Neuronal stem cell (in vitro differentiated cells): ENCODE results near the gene TYW3.
A peak's percentile ranks its signal among the peaks of the same experiment; 100 is the strongest.

Experiments
- DNase-seq: peaks from one replicate; pipeline ENCODE4 v3.0.0-alpha.2; 2013; ENCODE audit warnings: low spot score
- H2AFZ ChIP-seq: one replicate; pipeline ENCODE4 v1.6.1; 2013; ENCODE audit warnings: mild to moderate bottlenecking, low read length, inconsistent platforms
- H2AK5ac ChIP-seq: 2 replicates; pipeline ENCODE4 v1.6.1; 2013; ENCODE audit warnings: low read depth, mild to moderate bottlenecking, inconsistent platforms, low read length, moderate library complexity, mixed read lengths
- H2BK120ac ChIP-seq: 2 replicates; pipeline ENCODE4 v1.6.1; 2013; ENCODE audit warnings: low read depth, mild to moderate bottlenecking, inconsistent platforms, low read length, moderate library complexity, mixed read lengths
- H2BK12ac ChIP-seq: one replicate; pipeline ENCODE4 v1.6.1; 2013; ENCODE audit warnings: low read length, inconsistent platforms
- H2BK15ac ChIP-seq: 2 replicates; pipeline ENCODE4 v1.6.1; 2013; ENCODE audit warnings: mild to moderate bottlenecking, low read length, inconsistent platforms, mixed read lengths
- H2BK5ac ChIP-seq: one replicate; pipeline ENCODE4 v1.6.1; 2013; ENCODE audit warnings: inconsistent platforms, mild to moderate bottlenecking, low read length, moderate library complexity
- H3K14ac ChIP-seq: one replicate; pipeline ENCODE4 v1.6.1; 2013; ENCODE audit warnings: low read length, inconsistent platforms
- H3K18ac ChIP-seq: 2 replicates; pipeline ENCODE4 v1.6.1; 2013; ENCODE audit warnings: low read length, inconsistent platforms
- H3K23ac ChIP-seq: 2 replicates; pipeline ENCODE4 v1.6.1; 2013; ENCODE audit warnings: low read depth, mild to moderate bottlenecking, mixed read lengths, low read length, inconsistent platforms; ENCODE audit not compliant: poor library complexity
- H3K27ac ChIP-seq: replicated peaks from 3 replicates; pipeline ENCODE4 v1.5.1; 2013; ENCODE audit warnings: low read length, inconsistent platforms
- H3K27me3 ChIP-seq, 3 experiments: 2 replicates each; pipeline ENCODE4 v1.6.1; 2013; ENCODE audit warnings: low read length in 3 of 3, mild to moderate bottlenecking in 2 of 3, inconsistent platforms in 1 of 3, low read depth in 1 of 3, mixed read lengths in 1 of 3, moderate library complexity in 1 of 3; ENCODE audit not compliant: control insufficient read depth in 3 of 3, insufficient read depth in 3 of 3
- H3K36me3 ChIP-seq, 2 donors: replicated peaks in 1 of 2; 2 replicates each; pipeline ENCODE4 v1.6.1; 2013; ENCODE audit warnings: low read length in 2 of 2; ENCODE audit not compliant: control insufficient read depth in 2 of 2, insufficient read depth in 2 of 2
- H3K4ac ChIP-seq: 2 replicates; pipeline ENCODE4 v1.6.1; 2013; ENCODE audit warnings: inconsistent platforms, mild to moderate bottlenecking, low read length, moderate library complexity
- H3K4me1 ChIP-seq, 2 donors: 1 replicate in 1 of 2; 2 replicates in 1 of 2; pipeline ENCODE4 v1.6.1; 2013; ENCODE audit warnings: low read length in 2 of 2, low read depth in 1 of 2; ENCODE audit not compliant: control insufficient read depth in 2 of 2, insufficient read depth in 1 of 2
- H3K4me2 ChIP-seq: one replicate; pipeline ENCODE4 v1.6.1; 2013; ENCODE audit warnings: mild to moderate bottlenecking, low read length, inconsistent platforms; ENCODE audit not compliant: insufficient read depth, poor library complexity, severe bottlenecking
- H3K4me3 ChIP-seq, 2 donors: 2 replicates each; pipeline ENCODE4 v1.5.1; 2013; ENCODE audit warnings: low read length in 2 of 2, mild to moderate bottlenecking in 2 of 2, inconsistent platforms in 1 of 2, moderate library complexity in 1 of 2
- H3K79me1 ChIP-seq: one replicate; pipeline ENCODE4 v1.6.1; 2013; ENCODE audit warnings: low read depth, mild to moderate bottlenecking, inconsistent platforms, low read length, moderate library complexity
- H3K9ac ChIP-seq: one replicate; pipeline ENCODE4 v1.6.1; 2013; ENCODE audit warnings: mild to moderate bottlenecking, low read depth, low read length, inconsistent platforms; ENCODE audit not compliant: poor library complexity
- H3K9me3 ChIP-seq, 2 donors: replicated peaks in 1 of 2; 2 replicates each; pipeline versions ENCODE3 to v1.6.1; 2013; ENCODE audit warnings: low read length in 2 of 2, mild to moderate bottlenecking in 2 of 2, inconsistent platforms in 1 of 2, low read depth in 1 of 2, mixed read lengths in 1 of 2, moderate library complexity in 1 of 2; ENCODE audit not compliant: control insufficient read depth in 2 of 2, insufficient read depth in 1 of 2
- H4K8ac ChIP-seq: one replicate; pipeline ENCODE4 v1.6.1; 2013; ENCODE audit warnings: low read depth, mild to moderate bottlenecking, inconsistent platforms, low read length, moderate library complexity
- H4K91ac ChIP-seq: one replicate; pipeline ENCODE4 v1.6.1; 2013; ENCODE audit warnings: low read length, low read depth, mild to moderate bottlenecking, inconsistent platforms; ENCODE audit not compliant: poor library complexity
- WGBS, 2 donors: extraction: QIAGEN DNeasy Blood & Tissue Kit; methylation state at CpG; one replicate each; pipeline ENCODE4 v1.1.7; 2013; ENCODE audit warnings: missing lambda C conversion rate in 2 of 2, mixed read lengths in 1 of 2; ENCODE audit not compliant: insufficient read length in 2 of 2, insufficient replicate concordance in 1 of 2; ENCODE audit errors: extremely low coverage in 2 of 2; 5-methylcytosine and 5-hydroxymethylcytosine counted together

TYW3 gene

GRCh38 chr1:74713849-74714248 lies 19.1 kb upstream of the TYW3 start:
- no peaks in the 10 kb centered on the region for H3K27me3 ChIP-seq
- H4K91ac ChIP-seq: peak overlapping the region; percentile 57
- no peak for DNase-seq
- no peak overlapping the region for H3K4me2 ChIP-seq
- no peak overlapping the region for H2AK5ac ChIP-seq
- H2AFZ ChIP-seq: no peak overlapping the region
- H2BK120ac ChIP-seq: no peak overlapping the region
- H3K4ac ChIP-seq: no peak overlapping the region
- H2BK5ac ChIP-seq: no peak overlapping the region
- no peaks in the 10 kb centered on the region for H3K79me1 ChIP-seq
- H3K4me1 ChIP-seq: peaks cover 0 to 3% of the 10 kb centered on the region in 2 donors
- no peak overlapping the region for H3K9ac ChIP-seq
- H3K9me3 ChIP-seq: no peaks in the 10 kb centered on the region
- no CpG with 5 or more reads among the region's 3 CpGs for WGBS, 2 donors
- no peak overlapping the region for H2BK12ac ChIP-seq
- no peak overlapping the region for H3K4me3 ChIP-seq
- peaks cover 0 to 2% of the 10 kb centered on the region in 2 donors for H3K36me3 ChIP-seq
- no peak overlapping the region for H3K14ac ChIP-seq
- no peak overlapping the region for H3K18ac ChIP-seq
- H3K23ac ChIP-seq: no peak overlapping the region
- no peak overlapping the region for H3K27ac ChIP-seq
- no peak overlapping the region for H4K8ac ChIP-seq
- no peak overlapping the region for H2BK15ac ChIP-seq

- H3K4ac ChIP-seq: no peak overlapping the region
- no peak overlapping the region for H3K4me3 ChIP-seq
- H2BK120ac ChIP-seq: no peak overlapping the region
- no peak overlapping the region for H3K18ac ChIP-seq
- H3K23ac ChIP-seq: no peak overlapping the region
- H4K8ac ChIP-seq: no peak overlapping the region
- H3K14ac ChIP-seq: no peak overlapping the region
- no peak overlapping the region for H2AFZ ChIP-seq
- H3K27me3 ChIP-seq: no peaks in the 10 kb centered on the region
- H2AK5ac ChIP-seq: no peak overlapping the region
- no peak overlapping the region for H3K9ac ChIP-seq
- H3K9me3 ChIP-seq: no peaks in the 10 kb centered on the region
- no peak overlapping the region for H2BK15ac ChIP-seq
- peaks cover 0 to 3% of the 10 kb centered on the region in 2 donors for H3K4me1 ChIP-seq
- no peak overlapping the region for H3K4me2 ChIP-seq
- H2BK5ac ChIP-seq: no peak overlapping the region
- peaks cover 0 to 6% of the 10 kb centered on the region in 2 donors for H3K36me3 ChIP-seq
- no peak overlapping the region for H2BK12ac ChIP-seq
- no peak overlapping the region for H3K27ac ChIP-seq
- DNase-seq: no peak
- no CpG with 5 or more reads among the region's 1 CpG for WGBS, 2 donors
- H4K91ac ChIP-seq: no peak overlapping the region
- no peaks in the 10 kb centered on the region for H3K79me1 ChIP-seq
These were observed 18.3 kb upstream of the TYW3 start for GRCh38 chr1:74714429-74715235.

- no peak overlapping the region for H2AFZ ChIP-seq
- no peak overlapping the region for H4K8ac ChIP-seq
- H3K4me2 ChIP-seq: no peak overlapping the region
- peaks cover 0 to 3% of the 10 kb centered on the region in 2 donors for H3K4me1 ChIP-seq
- no peak overlapping the region for H2BK15ac ChIP-seq
- no peak overlapping the region for H2BK12ac ChIP-seq
- H3K18ac ChIP-seq: no peak overlapping the region
- no peak overlapping the region for H3K4ac ChIP-seq
- H3K27me3 ChIP-seq: no peaks in the 10 kb centered on the region
- peaks cover 0 to 10% of the 10 kb centered on the region in 2 donors for H3K36me3 ChIP-seq
- no peak overlapping the region for H2BK120ac ChIP-seq
- DNase-seq: no peak
- no CpG with 5 or more reads among the region's 1 CpG for WGBS, 2 donors
- H2BK5ac ChIP-seq: no peak overlapping the region
- no peak overlapping the region for H3K27ac ChIP-seq
- no peak overlapping the region for H3K23ac ChIP-seq
- no peak overlapping the region for H3K14ac ChIP-seq
- H4K91ac ChIP-seq: no peak overlapping the region
- no peak overlapping the region for H2AK5ac ChIP-seq
- no peak overlapping the region for H3K4me3 ChIP-seq
- H3K9ac ChIP-seq: no peak overlapping the region
- no peaks in the 10 kb centered on the region for H3K79me1 ChIP-seq
- no peaks in the 10 kb centered on the region for H3K9me3 ChIP-seq
These were observed 17.8 kb upstream of the TYW3 start for GRCh38 chr1:74715236-74715502.

- Histone ChIP-seq H3K79me1 (no peaks in the 10 kb centered on the region), H3K14ac (no peak overlapping the region), H2BK12ac (no peak overlapping the region), H2AFZ (no peak overlapping the region), H3K4me2 (no peak overlapping the region), H3K4ac (no peak overlapping the region), H2BK5ac (no peak overlapping the region), H4K91ac (no peak overlapping the region), H3K4me3 (no peak overlapping the region), H3K36me3 (peaks cover 0 to 10% of the 10 kb centered on the region in 2 donors), H3K23ac (no peak overlapping the region), H2BK15ac (no peak overlapping the region), H3K9ac (no peak overlapping the region), H3K27ac (no peak overlapping the region), H3K18ac (no peak overlapping the region), H2AK5ac (no peak overlapping the region), H2BK120ac (no peak overlapping the region), H3K4me1 (peaks cover 0 to 3% of the 10 kb centered on the region in 2 donors), H3K27me3 (no peaks in the 10 kb centered on the region), H3K9me3 (no peaks in the 10 kb centered on the region), H4K8ac (no peak overlapping the region)
- WGBS, 2 donors: no CpG with 5 or more reads among the region's 6 CpGs
- no peak for DNase-seq
These were observed 17.1 kb upstream of the TYW3 start for GRCh38 chr1:74715806-74716205.
